HG02759 (cell line): ENCODE results near the gene XPNPEP1.
"Not testable (repeated sequence)": the region's sequence is repeated elsewhere in the genome, so short reads cannot be mapped to it uniquely, and the experiment has no call there.

Experiments
- ATAC-seq: cut with Tn5 transposase; IDR thresholded peaks from one replicate; pipeline ENCODE4 v1.9.1; 2021; ENCODE audit warnings: mild to moderate bottlenecking, moderate library complexity; ENCODE audit not compliant: unreplicated experiment

The XPNPEP1 gene

GRCh38 chr10:109926061-109926745, 2.9 kb upstream of the XPNPEP1 start:
- no peak for ATAC-seq

GRCh38 chr10:109924967-109925620, 1.8 kb upstream of the XPNPEP1 start:
- no peak for ATAC-seq

- no peak for ATAC-seq
Observed at GRCh38 chr10:109924087-109924486, 776 bp upstream of the XPNPEP1 start.

- ATAC-seq, result no peak
Observed at GRCh38 chr10:109922358-109922975, 844 bp downstream of the XPNPEP1 start.

- no peak for ATAC-seq
Observed at GRCh38 chr10:109920016-109920415, 3.3 kb downstream of the XPNPEP1 start.

- no peak for ATAC-seq
Observed at GRCh38 chr10:109919220-109919619, 4.1 kb downstream of the XPNPEP1 start.

- not testable (repeated sequence) for ATAC-seq
Observed at GRCh38 chr10:109918707-109919106, 4.6 kb downstream of the XPNPEP1 start.

- no peak for ATAC-seq
Observed at GRCh38 chr10:109915566-109915965, 7.7 kb downstream of the XPNPEP1 start.

- no peak for ATAC-seq
Observed at GRCh38 chr10:109914966-109915365, 8.3 kb downstream of the XPNPEP1 start.

- ATAC-seq, result no peak
Observed at GRCh38 chr10:109913306-109913892, 9.9 kb downstream of the XPNPEP1 start.

GRCh38 chr10:109912335-109913281, 10.7 kb downstream of the XPNPEP1 start:
- peak; percentile 88 for ATAC-seq

GRCh38 chr10:109911903-109912302, 11.4 kb downstream of the XPNPEP1 start:
- ATAC-seq, result no peak

- no peak for ATAC-seq
Observed at GRCh38 chr10:109906316-109906715, 17.0 kb downstream of the XPNPEP1 start.

- ATAC-seq, result no peak
Observed at GRCh38 chr10:109904397-109904796, 18.9 kb downstream of the XPNPEP1 start.

- peak; percentile 63 for ATAC-seq
Observed at GRCh38 chr10:109902992-109903947, 20.0 kb downstream of the XPNPEP1 start.

GRCh38 chr10:109899356-109900331, 23.7 kb downstream of the XPNPEP1 start:
- no peak for ATAC-seq

GRCh38 chr10:109898666-109899355, 24.5 kb downstream of the XPNPEP1 start:
- no peak for ATAC-seq

GRCh38 chr10:109898007-109898406, 25.3 kb downstream of the XPNPEP1 start:
- no peak for ATAC-seq
